HL-60 (cell line): ENCODE data around the gene SOX9.

Experiments
- POLR2AphosphoS5 ChIP-seq: IDR thresholded peaks from 2 replicates; pipeline ENCODE4 v1.6.1; 2012; ENCODE audit warnings: low read depth
- TF ChIP-seq, protein P1 (sequence below): IDR thresholded peaks from one replicate; pipeline ENCODE4 v1.5.1; 2011; ENCODE audit warnings: low read length, control low read depth, inconsistent platforms; ENCODE audit not compliant: insufficient read depth

DNA sequence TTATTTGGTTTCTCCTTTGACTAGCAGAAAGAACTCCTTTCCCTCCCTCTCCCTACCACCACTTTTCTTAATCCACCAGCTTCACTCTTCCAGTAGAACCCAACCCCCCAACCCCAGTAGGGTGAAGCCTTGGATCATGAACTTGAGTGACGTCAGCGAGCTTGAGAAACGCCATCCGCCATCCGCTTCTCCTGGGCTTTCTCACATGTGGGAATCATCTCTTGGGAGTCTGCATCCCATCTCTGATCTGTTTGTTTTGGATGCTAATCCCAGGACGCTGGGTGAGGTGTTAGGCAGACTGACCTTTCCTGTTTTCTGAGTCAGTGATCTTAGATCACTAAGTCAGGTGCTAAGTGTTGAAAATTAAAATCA lies 16.0 kb upstream of the SOX9 start:
- TF ChIP-seq, protein P1, sequence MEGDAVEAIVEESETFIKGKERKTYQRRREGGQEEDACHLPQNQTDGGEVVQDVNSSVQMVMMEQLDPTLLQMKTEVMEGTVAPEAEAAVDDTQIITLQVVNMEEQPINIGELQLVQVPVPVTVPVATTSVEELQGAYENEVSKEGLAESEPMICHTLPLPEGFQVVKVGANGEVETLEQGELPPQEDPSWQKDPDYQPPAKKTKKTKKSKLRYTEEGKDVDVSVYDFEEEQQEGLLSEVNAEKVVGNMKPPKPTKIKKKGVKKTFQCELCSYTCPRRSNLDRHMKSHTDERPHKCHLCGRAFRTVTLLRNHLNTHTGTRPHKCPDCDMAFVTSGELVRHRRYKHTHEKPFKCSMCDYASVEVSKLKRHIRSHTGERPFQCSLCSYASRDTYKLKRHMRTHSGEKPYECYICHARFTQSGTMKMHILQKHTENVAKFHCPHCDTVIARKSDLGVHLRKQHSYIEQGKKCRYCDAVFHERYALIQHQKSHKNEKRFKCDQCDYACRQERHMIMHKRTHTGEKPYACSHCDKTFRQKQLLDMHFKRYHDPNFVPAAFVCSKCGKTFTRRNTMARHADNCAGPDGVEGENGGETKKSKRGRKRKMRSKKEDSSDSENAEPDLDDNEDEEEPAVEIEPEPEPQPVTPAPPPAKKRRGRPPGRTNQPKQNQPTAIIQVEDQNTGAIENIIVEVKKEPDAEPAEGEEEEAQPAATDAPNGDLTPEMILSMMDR: no peak
- no peak for TF ChIP-seq POLR2AphosphoS5
